ENCODE data around the gene MTRR.
"Not testable (repeated sequence)": the region's sequence is repeated elsewhere in the genome, so short reads cannot be mapped to it uniquely, and the experiment has no call there.

Gene MTRR

DNA sequence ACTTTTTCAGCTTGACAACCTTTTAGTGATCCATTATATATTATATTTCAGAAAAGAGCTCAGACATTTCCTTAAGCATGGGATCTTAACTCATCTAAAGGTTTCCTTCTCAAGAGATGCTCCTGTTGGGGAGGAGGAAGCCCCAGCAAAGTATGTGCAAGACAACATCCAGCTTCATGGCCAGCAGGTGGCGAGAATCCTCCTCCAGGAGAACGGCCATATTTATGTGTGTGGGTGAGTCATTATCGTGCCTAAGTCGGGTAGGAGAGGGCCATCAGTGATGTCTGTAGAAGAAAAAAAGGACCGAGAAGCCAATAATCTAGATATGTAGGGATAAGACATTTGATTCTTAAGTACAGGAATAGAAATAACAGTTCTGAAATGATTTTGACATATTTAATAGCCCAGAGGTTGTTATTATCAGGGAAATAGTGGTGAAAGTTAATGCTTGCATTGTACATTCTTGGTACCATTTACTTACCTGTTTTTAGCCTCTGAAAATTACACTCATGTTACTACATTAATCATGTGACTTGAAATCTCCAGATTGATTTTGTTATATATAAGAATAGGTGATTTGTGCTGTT, 28.2 kb downstream of the MTRR start:
- DNase-seq (ENCODE audit: low spot score) = peak; percentile 25

DNA sequence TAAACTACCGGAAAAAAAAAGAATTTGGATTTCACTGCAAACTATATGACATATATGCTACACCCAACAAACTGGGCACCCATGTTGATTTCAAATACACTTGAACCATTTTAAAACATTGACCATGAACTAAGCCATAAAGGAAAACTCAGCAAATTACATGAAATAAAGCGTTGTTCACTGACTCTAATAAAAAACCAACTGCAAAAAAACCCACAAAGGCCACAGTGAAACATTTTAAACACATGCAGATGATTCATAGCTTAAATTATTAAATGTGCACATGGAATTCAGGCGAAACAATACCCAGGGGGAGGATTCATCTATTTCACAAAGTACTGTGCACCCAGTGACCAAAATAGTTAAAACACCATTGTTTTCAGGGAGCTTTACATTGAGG, 33.3 kb downstream of the MTRR start:
- no peak for DNase-seq (ENCODE audit: low spot score)

GRCh38 chr5:7902666-7903625, 34.0 kb downstream of the MTRR start:
- no peak for DNase-seq (ENCODE audit: low spot score)

GRCh38 chr5:7904170-7904569, 35.2 kb downstream of the MTRR start:
- DNase-seq (ENCODE audit: low spot score) = no peak

GRCh38 chr5:7907612-7908011, 38.7 kb downstream of the MTRR start:
- no peak for DNase-seq (ENCODE audit: low spot score)

GRCh38 chr5:7908317-7908716, 39.4 kb downstream of the MTRR start:
- DNase-seq (ENCODE audit: low spot score) = no peak

- no peak for DNase-seq (ENCODE audit: low spot score)
These were observed 41.9 kb downstream of the MTRR start for GRCh38 chr5:7910738-7911428.

DNA sequence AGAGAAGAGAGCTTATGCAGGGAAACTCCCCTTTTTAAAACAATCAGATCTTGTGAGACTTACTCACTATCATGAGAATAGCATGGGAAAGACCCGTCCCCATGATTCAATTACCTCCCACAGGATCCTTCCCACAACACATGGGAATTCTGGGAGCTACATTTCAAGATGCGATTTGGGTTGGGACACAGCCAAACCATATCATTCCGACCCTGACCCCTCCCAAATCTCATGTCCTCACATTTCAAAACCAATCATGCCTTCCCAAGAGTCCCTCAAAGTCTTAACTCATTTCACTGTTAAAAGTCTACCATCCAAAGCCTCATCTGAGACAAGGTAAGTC, 42.5 kb downstream of the MTRR start:
- not testable (repeated sequence) for DNase-seq (ENCODE audit: low spot score)

DNA sequence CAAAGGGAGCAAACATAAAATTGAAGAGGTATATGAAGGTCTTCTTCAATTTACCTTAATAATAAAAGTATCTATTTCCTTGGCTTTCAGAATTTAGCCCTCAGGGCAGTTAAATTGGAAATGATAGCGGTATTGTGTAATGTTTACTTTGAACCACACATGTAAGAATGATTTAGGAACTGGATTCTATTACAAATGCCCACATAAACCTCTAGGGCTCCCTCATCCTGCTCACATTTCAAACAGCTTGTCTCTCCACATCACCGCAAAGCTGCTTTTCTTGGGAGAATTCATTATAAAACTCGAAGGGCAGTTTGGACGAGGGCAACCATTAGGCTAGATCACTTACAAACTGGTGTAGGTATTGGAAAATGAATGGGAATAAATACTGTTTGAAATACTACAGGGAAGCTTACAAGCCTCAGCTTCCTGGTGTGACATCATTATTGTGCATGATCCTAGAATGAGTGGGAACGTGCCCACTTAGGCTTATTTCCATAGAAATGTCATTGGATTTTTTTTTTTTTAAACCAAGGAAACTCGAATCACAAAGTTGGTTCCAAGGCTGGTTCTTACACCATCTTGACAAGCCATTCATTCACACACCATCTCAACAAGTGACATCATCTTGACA, 47.3 kb downstream of the MTRR start:
- no peak for DNase-seq (ENCODE audit: low spot score)

DNA sequence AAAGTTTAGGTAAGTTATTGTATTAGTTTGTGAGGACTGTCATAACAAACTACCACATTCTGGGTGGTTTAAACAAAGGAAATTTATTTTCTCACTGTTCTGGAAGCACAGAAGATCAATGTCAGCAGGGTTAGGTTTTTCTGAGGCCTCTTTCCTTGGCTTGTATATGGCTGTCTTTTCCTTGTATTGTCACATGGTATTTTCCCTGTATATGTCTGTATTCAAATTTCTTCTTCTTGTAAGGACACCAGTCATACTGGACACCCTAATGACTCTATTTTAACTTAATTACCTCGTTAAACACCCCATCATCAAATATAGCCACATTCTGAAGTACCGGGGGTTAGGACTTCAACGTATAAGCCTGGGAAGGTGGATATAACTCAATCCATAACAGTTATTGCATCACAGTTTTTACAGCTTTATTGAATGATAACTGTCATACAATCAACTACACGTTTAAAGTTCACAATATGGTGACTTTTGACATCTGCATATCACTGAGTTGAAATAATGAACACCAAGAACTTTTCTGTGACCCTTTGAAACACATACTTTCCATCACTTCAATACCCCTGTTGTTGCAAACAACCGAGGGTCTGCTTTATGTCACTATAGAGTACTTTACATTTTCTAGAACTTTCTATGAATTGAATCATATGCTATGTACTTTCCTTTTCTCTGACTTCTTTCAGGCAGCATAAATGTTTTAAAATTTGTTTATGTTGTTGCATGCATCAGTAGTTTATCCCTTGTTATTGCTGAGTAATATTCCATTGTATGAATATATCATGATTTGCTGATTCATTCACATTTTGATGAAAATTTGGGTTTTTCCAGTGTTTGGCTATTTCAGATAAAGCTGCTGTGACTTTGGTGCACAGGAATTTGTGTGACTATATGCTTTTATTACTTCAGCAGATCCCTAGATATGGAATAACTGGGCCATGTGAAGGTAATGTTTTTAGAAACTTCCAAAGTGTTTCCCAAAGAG, 48.5 kb downstream of the MTRR start:
- DNase-seq (ENCODE audit: low spot score) = no peak

DNA sequence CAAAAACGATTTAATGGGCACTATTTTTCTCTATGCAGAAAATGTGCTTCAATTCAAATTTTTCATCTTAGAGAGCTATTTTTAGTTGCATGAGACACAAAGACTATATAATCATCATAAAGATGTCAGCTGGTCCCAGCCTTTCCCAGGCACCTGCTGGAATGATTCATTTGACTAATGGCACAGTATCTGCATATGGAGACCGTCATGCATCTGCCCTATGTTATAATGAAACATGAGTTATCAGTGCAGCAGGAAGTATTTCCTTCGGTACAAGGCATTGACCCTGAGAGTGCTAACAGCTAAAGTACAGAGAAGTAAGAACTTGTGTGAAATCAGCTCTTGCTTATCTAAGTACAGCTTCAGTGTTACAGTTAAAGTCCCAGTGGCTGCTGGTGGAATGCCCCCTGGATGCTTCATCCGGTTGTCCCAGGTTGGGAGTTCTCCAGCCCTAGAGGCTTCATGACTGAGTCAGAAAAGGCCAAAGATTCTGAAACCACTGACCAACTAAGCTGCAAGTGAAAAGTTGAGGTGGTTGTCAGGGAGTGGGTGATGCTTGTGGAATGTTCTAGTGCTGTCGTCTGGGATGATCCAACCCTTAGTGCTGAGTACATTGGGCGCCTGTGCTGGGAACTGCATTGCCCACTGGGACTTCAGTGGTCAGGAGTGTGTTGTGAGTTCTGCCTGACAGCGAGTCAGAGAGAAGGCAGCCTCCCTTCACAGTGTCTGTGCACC, 57.2 kb downstream of the MTRR start:
- no peak for DNase-seq (ENCODE audit: low spot score)

GRCh38 chr5:7926720-7927119, 57.8 kb downstream of the MTRR start:
- no peak for DNase-seq (ENCODE audit: low spot score)

DNA sequence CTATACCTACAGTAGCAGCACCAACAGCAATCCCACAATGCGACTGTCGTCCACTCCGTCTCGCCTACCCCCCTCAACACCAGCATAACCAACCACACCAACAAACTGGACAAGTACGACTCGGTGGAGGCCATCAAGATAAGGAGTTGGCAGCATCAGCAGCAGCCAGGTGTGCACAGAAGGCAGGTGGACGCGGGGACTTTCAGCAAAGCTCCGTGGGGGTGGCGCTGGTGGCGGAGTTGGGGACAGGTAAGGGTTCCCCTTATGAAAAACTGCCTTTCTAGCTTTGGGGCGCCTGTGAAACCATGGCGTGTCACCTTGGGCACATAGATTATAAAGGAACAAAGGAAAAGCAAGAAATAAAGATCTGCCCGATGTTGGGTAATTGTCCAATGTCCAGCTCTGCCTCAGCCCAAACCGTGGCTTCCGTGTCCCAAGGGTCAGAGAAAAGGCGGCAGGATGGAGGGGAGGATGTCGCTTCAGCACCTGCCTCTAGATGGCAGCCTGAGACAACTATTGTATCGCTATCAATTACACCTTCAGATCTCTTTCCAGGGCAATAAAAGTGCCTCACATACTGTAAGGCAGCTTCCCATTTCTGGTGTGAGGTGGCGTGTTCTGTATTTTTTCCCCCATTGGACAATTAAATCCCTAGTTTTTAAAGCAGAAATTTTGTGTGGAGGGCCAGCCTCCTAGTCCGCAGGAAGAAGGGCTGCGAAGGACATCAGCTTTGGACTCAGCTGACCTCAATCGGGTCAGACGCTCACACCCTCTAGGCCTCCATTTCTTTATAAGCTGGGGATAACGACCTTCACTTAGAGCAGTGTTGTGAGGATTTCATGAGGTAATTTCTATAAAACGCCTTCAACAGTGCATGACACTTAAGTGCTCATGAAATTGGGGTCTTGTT, 58.8 kb downstream of the MTRR start:
- peak; percentile 17 for DNase-seq (ENCODE audit: low spot score)

DNA sequence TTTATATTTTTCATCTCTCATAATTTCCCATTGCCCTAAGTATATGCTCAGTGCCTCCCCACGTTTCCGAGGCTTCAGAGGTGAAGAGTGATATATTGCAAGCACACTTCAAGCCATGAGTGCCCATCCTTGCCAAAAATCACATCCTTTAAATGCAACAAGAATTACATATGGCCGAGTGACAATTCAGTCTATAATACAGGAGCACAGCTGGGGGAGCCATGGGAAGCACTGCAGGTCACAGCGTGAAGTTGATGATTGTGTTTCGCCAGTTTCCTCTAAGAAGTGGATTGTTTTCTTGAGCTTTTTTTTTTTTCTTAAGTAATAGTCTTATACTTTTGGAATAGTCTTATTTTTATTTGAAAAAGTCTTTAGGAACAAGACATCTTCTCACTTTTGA, 61.1 kb downstream of the MTRR start:
- no peak for DNase-seq (ENCODE audit: low spot score)

DNA sequence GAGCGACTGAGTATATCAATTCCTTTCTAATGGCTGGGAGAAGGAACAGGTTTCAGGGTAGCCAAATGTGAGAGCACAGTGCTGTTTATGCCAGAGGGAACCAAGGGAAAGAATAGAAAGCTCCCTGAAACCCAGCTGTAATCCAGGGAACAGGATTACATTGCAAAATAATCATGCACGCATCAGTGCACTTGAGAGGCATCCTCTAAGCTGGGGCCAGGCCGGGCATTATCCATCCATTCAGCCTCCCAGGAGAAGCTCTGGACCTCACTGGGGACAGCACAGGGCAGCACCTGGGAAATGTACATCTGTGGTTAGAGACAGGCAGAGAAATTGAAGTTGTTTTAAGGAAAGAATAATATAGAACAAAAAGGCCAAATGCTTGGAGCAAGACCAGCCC, 72.7 kb downstream of the MTRR start:
- no peak for DNase-seq (ENCODE audit: low spot score)

GRCh38 chr5:7947301-7947700, 78.4 kb downstream of the MTRR start:
- no peak for DNase-seq (ENCODE audit: low spot score)

Data from CD4-positive, alpha-beta T cell treated with Interleukin-15 for 4 hours (primary cell).